ENCODE results near the gene SYNGAP1. TPM values are rescaled to one million over a fixed set of nuclear protein-coding genes. Genes with fewer than 3 reads are reported as not detected.
A peak's percentile ranks its signal among the peaks of the same experiment; 100 is the strongest.

SYNGAP1 gene
- total and polyA plus RNA-seq, 7 experiments from 2014 or later = 0.48 to 94.1 (median 54.2) TPM

DNA sequence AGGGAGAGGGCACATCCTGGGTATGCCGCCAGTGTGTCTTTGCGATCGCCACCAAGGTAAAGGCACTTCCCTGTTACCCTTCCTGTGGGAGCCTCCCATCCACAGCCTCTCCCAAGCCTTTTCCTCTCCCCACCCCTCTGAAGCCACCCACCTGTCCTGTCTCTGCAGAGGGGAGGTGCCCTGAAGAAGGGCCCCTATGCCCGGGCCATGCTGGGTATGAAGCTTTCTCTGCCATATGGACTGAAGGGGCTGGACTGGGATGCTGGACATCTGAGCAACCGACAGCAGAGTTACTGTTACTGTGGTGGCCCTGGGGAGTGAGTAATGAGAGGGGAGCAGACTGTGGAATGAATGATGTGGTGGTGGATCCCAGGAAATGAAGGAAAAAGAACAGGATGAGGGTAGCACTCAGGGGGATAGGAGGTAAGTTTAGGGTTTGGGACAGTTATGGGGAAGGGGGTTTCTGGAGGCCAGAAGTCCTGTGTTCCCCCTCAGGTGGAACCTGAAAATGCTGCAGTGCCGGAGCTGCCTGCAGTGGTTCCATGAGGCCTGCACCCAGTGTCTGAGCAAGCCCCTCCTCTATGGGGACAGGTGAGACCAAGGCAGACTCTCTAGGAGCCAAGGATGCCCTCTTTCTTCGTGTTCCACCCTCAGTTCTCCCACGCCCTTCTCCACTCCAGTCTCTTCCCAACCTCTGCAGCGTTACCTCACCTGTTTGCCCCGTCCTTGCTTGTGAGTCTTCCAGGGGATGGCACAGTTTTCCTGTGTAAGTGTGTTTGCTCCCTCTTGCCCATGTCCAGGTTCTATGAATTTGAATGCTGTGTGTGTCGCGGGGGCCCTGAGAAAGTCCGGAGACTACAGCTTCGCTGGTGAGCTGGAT is 6.4 kb upstream of the SYNGAP1 start:
- H3K4me3 ChIP-seq (ENCODE audit: low read length) = no peak overlapping the region
- H3K9me3 ChIP-seq (ENCODE audit: control insufficient read depth in 2 of 3, low read length in 3 of 3) = no peaks in the 10 kb centered on the region
- ATAC-seq (no peak), DNase-seq (no peak)
- peaks cover 43 to 58% of the 10 kb centered on the region in 2 donors for H3K4me1 ChIP-seq (ENCODE audit: control insufficient read depth in 2 of 2, insufficient read depth in 2 of 2, low read length in 2 of 2)
- Mint-ChIP-seq H3K9me3 (peaks cover 0 to 5% (median 0%) of the 10 kb centered on the region in 11 donors), H3K4me1 (peaks cover 42 to 80% (median 71%) of the 10 kb centered on the region in 7 donors), H3K4me3 (peak overlapping the region in 8 of 10 donors; percentile 38 to 92 (median 86)), H3K27ac (peak overlapping the region; percentile 34 to 96 (median 86)), H3K36me3 (peaks cover 3 to 27% (median 19%) of the 10 kb centered on the region in 5 donors), H3K27me3 (no peaks in the 10 kb centered on the region)
- CTCF ChIA-PET = interaction anchor here (0.9 kb wide), 1 partner anchor 12 kb away, joined by 3 read pairs; no protein-coding TSS in a partner anchor
- no peaks in the 10 kb centered on the region for H3K27me3 ChIP-seq (ENCODE audit: control insufficient read depth in 2 of 2, insufficient read depth in 2 of 2, low read length in 2 of 2)
- H3K36me3 ChIP-seq (ENCODE audit: control insufficient read depth in 2 of 3, insufficient read depth in 3 of 3, low read length in 3 of 3) = peaks cover 5 to 45% (median 14%) of the 10 kb centered on the region in 3 experiments
- intact Hi-C loops (cut with micrococcal nuclease) = loop anchor here (5.0 to 10.0 kb wide), 7 partner anchors 209 to 1749 kb away; partner anchors contain the start of genes C6orf47 (in 1 of the 2), CSNK2B (in 1 of the 2), GPANK1 (in 1 of the 2) and GPSM3 (in 1 of the 2)
- peak overlapping the region; percentile 100 for H3K27ac ChIP-seq (ENCODE audit: low read depth, low read length)
- POLR2A ChIA-PET = interaction anchor here (1.0 to 6.2 kb wide), 5 partner anchors 9 to 441 kb away, joined by 3 to 39 read pairs (median 4); no protein-coding TSS in a partner anchor

DNA sequence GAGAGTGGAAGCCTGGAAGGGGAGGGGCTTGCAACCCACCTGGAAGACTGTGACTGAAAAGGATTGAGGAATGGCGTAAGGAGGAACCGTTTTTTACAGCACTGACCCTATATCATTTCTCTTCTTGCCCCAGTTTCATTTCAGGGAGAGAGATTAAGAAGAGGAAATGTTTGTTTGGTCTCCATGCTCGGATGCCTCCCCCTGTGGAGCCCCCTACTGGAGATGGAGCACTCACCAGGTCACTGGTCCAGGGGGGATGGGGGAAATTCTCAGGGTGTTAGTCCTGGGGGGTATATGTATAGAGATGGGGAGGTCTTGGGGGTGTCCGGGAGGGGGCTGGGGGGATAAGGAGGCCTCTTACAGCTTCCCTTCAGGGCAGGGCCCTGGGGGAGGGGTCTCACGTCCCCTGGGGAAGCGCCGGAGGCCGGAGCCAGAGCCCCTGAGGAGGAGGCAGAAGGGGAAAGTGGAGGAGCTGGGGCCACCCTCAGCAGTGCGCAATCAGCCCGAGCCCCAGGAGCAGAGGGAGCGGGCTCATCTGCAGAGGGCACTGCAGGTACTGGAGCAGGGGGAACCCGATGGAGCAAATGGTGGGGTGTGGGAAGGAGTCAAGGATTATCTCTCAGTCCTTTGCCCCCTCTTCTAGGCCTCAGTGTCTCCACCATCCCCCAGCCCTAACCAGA is 5.1 kb upstream of the SYNGAP1 start:
- H3K27me3 ChIP-seq (ENCODE audit: control insufficient read depth in 2 of 2, insufficient read depth in 2 of 2, low read length in 2 of 2) = no peaks in the 10 kb centered on the region
- H3K9me3 Mint-ChIP-seq = peaks cover 0 to under 1% (median 0%) of the 10 kb centered on the region in 11 donors
- H3K4me1 ChIP-seq (ENCODE audit: control insufficient read depth in 2 of 2, insufficient read depth in 2 of 2, low read length in 2 of 2) = peaks cover 47 to 63% of the 10 kb centered on the region in 2 donors
- no peak overlapping the region for H3K4me3 ChIP-seq (ENCODE audit: low read length)
- H3K9me3 ChIP-seq (ENCODE audit: control insufficient read depth in 2 of 3, low read length in 3 of 3) = no peaks in the 10 kb centered on the region
- DNase-seq (peak in 1 of 9 donors; percentile 19), ATAC-seq (no peak)
- CTCF ChIA-PET = interaction anchor here (0.9 kb wide), 1 partner anchor 11 kb away, joined by 3 read pairs; no protein-coding TSS in a partner anchor
- peak overlapping the region in 7 of 10 donors; percentile 6 to 92 (median 68) for H3K4me3 Mint-ChIP-seq
- peaks cover 5 to 45% (median 14%) of the 10 kb centered on the region in 3 experiments for H3K36me3 ChIP-seq (ENCODE audit: control insufficient read depth in 2 of 3, insufficient read depth in 3 of 3, low read length in 3 of 3)
- peaks cover 3 to 27% (median 19%) of the 10 kb centered on the region in 5 donors for H3K36me3 Mint-ChIP-seq
- POLR2A ChIA-PET = interaction anchor here (1.0 to 6.2 kb wide), 4 partner anchors 10 to 35 kb away, joined by 3 to 39 read pairs (median 22); no protein-coding TSS in a partner anchor
- peaks cover 47 to 86% (median 73%) of the 10 kb centered on the region in 7 donors for H3K4me1 Mint-ChIP-seq
- intact Hi-C loops (cut with micrococcal nuclease) = loop anchor here (5.0 to 10.0 kb wide), 7 partner anchors 208 to 1750 kb away; partner anchors contain the start of genes C6orf47 (in 1 of the 2), CSNK2B (in 1 of the 2), GPANK1 (in 1 of the 2) and GPSM3 (in 1 of the 2)
- H3K27ac ChIP-seq (ENCODE audit: low read depth, low read length) = peak overlapping the region; percentile 2
- H3K27me3 Mint-ChIP-seq = no peaks in the 10 kb centered on the region
- peak overlapping the region in 7 of 9 donors; percentile 30 to 99 (median 83) for H3K27ac Mint-ChIP-seq

DNA sequence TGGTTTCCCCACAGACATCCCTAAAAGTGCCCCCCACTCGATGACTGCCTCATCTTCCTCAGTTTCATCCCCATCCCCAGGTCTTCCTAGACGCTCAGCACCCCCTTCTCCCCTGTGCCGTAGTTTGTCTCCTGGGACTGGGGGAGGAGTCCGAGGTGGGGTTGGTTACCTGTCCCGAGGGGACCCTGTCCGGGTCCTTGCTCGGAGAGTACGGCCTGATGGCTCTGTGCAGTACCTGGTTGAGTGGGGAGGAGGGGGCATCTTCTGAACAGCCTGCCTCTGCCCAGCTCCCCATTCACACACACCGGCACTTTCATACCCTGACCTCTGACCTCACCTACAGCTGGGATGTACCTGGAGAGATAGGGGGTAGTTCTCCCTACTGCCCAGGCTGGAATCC is 4.0 kb upstream of the SYNGAP1 start:
- Histone ChIP-seq H3K9me3 (ENCODE audit: control insufficient read depth in 2 of 3, low read length in 3 of 3) (no peaks in the 10 kb centered on the region), H3K36me3 (ENCODE audit: control insufficient read depth in 2 of 3, insufficient read depth in 3 of 3, low read length in 3 of 3) (peaks cover 5 to 45% (median 14%) of the 10 kb centered on the region in 3 experiments), H3K27ac (ENCODE audit: low read depth, low read length) (peak overlapping the region; percentile 94), H3K4me1 (ENCODE audit: control insufficient read depth in 2 of 2, insufficient read depth in 2 of 2, low read length in 2 of 2) (peaks cover 47 to 62% of the 10 kb centered on the region in 2 donors), H3K4me3 (ENCODE audit: low read length) (no peak overlapping the region), H3K27me3 (ENCODE audit: control insufficient read depth in 2 of 2, insufficient read depth in 2 of 2, low read length in 2 of 2) (no peaks in the 10 kb centered on the region)
- intact Hi-C loops (cut with micrococcal nuclease) = loop anchor here (10.0 kb wide), 4 partner anchors 299 to 1751 kb away; partner anchors contain the start of genes C6orf47 (in 1 of the 2), CSNK2B (in 1 of the 2), GPANK1 (in 1 of the 2) and GPSM3 (in 1 of the 2)
- H3K27me3 Mint-ChIP-seq = no peaks in the 10 kb centered on the region
- ATAC-seq (no peak), DNase-seq (peak in 1 of 9 donors; percentile 22)
- peaks cover 47 to 86% (median 74%) of the 10 kb centered on the region in 7 donors for H3K4me1 Mint-ChIP-seq
- no peaks in the 10 kb centered on the region for H3K9me3 Mint-ChIP-seq
- ChIA-PET CTCF (no interaction called here), POLR2A (interaction anchor here (0.7 to 4.3 kb wide), 7 partner anchors 9 to 168 kb away, joined by 3 to 61 read pairs (median 9); partner anchors contain the start of gene ZBTB9)
- H3K4me3 Mint-ChIP-seq = peak overlapping the region; percentile 17 to 90 (median 57)
- H3K36me3 Mint-ChIP-seq = peaks cover 3 to 26% (median 19%) of the 10 kb centered on the region in 5 donors
- peak overlapping the region; percentile 30 to 100 (median 94) for H3K27ac Mint-ChIP-seq

DNA sequence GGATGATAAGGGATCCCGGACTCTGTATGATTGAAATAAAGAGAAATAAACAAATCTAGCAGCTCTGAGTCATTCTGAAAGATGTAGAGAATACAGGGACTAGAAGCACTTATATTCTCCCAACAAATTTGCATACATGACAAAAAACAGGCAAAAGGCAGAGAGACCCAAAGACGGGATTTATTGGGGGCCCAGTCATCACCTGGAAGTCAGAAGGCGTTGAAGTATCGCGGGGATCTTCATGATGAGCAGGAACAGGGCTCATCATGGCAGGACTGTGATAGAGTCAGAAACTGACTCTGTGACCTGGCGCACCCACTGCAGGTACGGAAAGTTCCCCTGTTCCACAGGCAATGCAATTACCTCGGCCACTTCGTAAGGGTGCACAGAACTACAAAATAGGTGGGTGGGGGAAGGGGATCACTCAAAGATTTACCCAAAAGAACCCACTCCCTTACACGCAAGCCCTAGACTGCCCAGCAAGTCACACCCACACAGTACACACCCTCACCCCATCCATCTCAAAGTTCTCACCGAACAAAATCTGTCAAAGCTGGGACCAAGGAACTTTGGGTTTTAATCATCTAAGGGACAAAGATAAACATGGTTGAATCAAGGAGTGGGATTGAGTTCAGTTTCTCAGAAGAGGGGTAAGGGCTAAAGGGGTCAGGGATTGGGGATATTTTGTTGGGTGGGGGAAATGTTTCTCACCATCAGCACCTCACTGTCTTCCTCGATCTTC is 3.3 kb upstream of the SYNGAP1 start:
- no peak for ATAC-seq
- Mint-ChIP-seq H3K4me3 (peak overlapping the region; percentile 88 to 97 (median 94)), H3K36me3 (peaks cover 3 to 26% (median 19%) of the 10 kb centered on the region in 5 donors), H3K27me3 (no peaks in the 10 kb centered on the region), H3K9me3 (no peaks in the 10 kb centered on the region), H3K4me1 (peaks cover 53 to 89% (median 77%) of the 10 kb centered on the region in 7 donors), H3K27ac (peak overlapping the region; percentile 98 to 100 (median 99))
- no peaks in the 10 kb centered on the region for H3K27me3 ChIP-seq (ENCODE audit: control insufficient read depth in 2 of 2, insufficient read depth in 2 of 2, low read length in 2 of 2)
- POLR2A ChIA-PET = interaction anchor here (0.7 to 4.3 kb wide), 11 partner anchors 8 to 168 kb away, joined by 3 to 61 read pairs (median 9); partner anchors contain the start of genes RGL2, ZBTB22 and ZBTB9
- DNase-seq = peak in 2 of 9 donors; percentile 42 to 43
- H3K4me1 ChIP-seq (ENCODE audit: control insufficient read depth in 2 of 2, insufficient read depth in 2 of 2, low read length in 2 of 2) = peaks cover 44 to 67% of the 10 kb centered on the region in 2 donors
- peak overlapping the region; percentile 94 for H3K27ac ChIP-seq (ENCODE audit: low read depth, low read length)
- H3K36me3 ChIP-seq (ENCODE audit: control insufficient read depth in 2 of 3, insufficient read depth in 3 of 3, low read length in 3 of 3) = peaks cover 5 to 41% (median 14%) of the 10 kb centered on the region in 3 experiments
- intact Hi-C loops (cut with micrococcal nuclease) = loop anchor here (10.0 kb wide), 4 partner anchors 298 to 1752 kb away; partner anchors contain the start of genes C6orf47 (in 1 of the 2), CSNK2B (in 1 of the 2), GPANK1 (in 1 of the 2) and GPSM3 (in 1 of the 2)
- no peaks in the 10 kb centered on the region for H3K9me3 ChIP-seq (ENCODE audit: control insufficient read depth in 2 of 3, low read length in 3 of 3)
- peak overlapping the region; percentile 72 for H3K4me3 ChIP-seq (ENCODE audit: low read length)
- CTCF ChIA-PET = interaction anchor here (1.6 kb wide), 1 partner anchor 72 kb away, joined by 5 read pairs; no protein-coding TSS in a partner anchor

DNA sequence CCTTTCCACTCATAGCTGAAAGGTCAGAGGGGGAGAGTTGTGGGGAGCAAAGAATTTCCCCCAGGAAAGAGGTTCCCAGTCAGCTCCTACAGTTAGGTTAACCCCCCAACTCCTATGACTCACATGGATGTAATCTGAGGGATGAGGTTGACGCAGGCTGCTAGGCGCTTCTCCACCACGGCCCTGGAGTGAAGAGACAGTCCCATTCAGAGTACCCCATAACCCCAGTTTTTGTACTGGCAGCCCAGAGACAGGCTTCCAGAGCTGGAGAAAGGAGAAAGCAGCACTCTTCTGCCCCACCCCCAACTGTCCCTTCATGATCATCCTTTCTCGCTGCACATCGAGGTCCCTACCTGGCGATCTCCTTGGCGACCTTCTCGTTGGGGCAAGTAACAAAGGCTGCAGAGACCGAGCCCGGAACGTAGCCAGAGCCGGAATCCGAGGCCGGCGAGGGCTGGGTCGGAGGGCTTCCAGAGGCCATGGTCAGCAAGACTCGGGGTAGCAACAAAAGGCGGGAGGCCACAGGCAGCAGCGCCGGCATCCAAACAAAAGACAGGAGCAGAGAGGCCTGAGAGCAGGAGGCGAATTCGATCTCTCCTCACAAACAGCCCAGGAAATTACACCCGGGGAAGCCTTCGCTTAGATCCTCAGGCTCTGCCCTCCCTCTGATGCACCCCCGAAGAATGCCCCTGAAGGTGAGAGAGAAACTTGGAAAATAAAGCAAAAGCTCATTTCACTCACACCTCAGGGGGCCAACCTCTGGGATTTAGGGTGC is 2.5 kb upstream of the SYNGAP1 start:
- POLR2A ChIA-PET = interaction anchor here (0.7 to 4.3 kb wide), 16 partner anchors 9 to 576 kb away, joined by 3 to 61 read pairs (median 4); partner anchors contain the start of genes RGL2, RPS18, UQCC2 and VPS52

More for the DNA sequence above, 2.5 kb upstream of the SYNGAP1 start:
- Mint-ChIP-seq H3K4me1 (peaks cover 61 to 91% (median 78%) of the 10 kb centered on the region in 7 donors), H3K4me3 (peak overlapping the region; percentile 88 to 97 (median 94)), H3K27me3 (no peaks in the 10 kb centered on the region), H3K27ac (peak overlapping the region; percentile 98 to 100 (median 99)), H3K9me3 (no peaks in the 10 kb centered on the region), H3K36me3 (peaks cover 3 to 26% (median 19%) of the 10 kb centered on the region in 5 donors)
- peak in 2 of 9 donors; percentile 22 to 30 for DNase-seq
- CTCF ChIA-PET = interaction anchor here (1.6 kb wide), 1 partner anchor 73 kb away, joined by 5 read pairs; no protein-coding TSS in a partner anchor
- intact Hi-C loops (cut with micrococcal nuclease) = loop anchor here (10.0 kb wide), 4 partner anchors 297 to 1753 kb away; partner anchors contain the start of genes C6orf47 (in 1 of the 2), CSNK2B (in 1 of the 2), GPANK1 (in 1 of the 2) and GPSM3 (in 1 of the 2)
- Histone ChIP-seq H3K4me3 (ENCODE audit: low read length) (peak overlapping the region; percentile 72), H3K4me1 (ENCODE audit: control insufficient read depth in 2 of 2, insufficient read depth in 2 of 2, low read length in 2 of 2) (peaks cover 37 to 60% of the 10 kb centered on the region in 2 donors), H3K36me3 (ENCODE audit: control insufficient read depth in 2 of 3, insufficient read depth in 3 of 3, low read length in 3 of 3) (peaks cover 5 to 38% (median 12%) of the 10 kb centered on the region in 3 experiments), H3K27ac (ENCODE audit: low read depth, low read length) (peak overlapping the region; percentile 94), H3K9me3 (ENCODE audit: control insufficient read depth in 2 of 3, low read length in 3 of 3) (no peaks in the 10 kb centered on the region), H3K27me3 (ENCODE audit: control insufficient read depth in 2 of 2, insufficient read depth in 2 of 2, low read length in 2 of 2) (no peaks in the 10 kb centered on the region)
- ATAC-seq = no peak

Data from naive thymus-derived CD4-positive, alpha-beta T cell (primary cell).